ENCODE results near the gene LRRC70. TPM values are rescaled to one million over a fixed set of nuclear protein-coding genes. Genes with fewer than 3 reads are reported as not detected.

LRRC70 gene
- total RNA-seq, 2 experiments from 2014 or later = 0.34 to 0.45 TPM

DNA sequence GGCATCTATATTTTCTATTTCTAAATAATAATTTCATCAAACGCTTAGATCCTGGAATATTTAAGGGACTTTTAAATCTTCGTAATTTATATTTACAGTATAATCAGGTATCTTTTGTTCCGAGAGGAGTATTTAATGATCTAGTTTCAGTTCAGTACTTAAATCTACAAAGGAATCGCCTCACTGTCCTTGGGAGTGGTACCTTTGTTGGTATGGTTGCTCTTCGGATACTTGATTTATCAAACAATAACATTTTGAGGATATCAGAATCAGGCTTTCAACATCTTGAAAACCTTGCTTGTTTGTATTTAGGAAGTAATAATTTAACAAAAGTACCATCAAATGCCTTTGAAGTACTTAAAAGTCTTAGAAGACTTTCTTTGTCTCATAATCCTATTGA is 1.1 kb downstream of the LRRC70 start:
- CTCF ChIA-PET = no interaction called here
- intact Hi-C loops (cut with micrococcal nuclease) = no loop called here
- ATAC-seq (no peak), DNase-seq (no peak)
- no peaks in the 10 kb centered on the region for H3K27me3 Mint-ChIP-seq
- H3K4me1 Mint-ChIP-seq (ENCODE audit: low read depth) = peaks cover 30% of the 10 kb centered on the region
- no peak overlapping the region for H3K27ac Mint-ChIP-seq
- peaks cover 18% of the 10 kb centered on the region for H3K36me3 Mint-ChIP-seq (ENCODE audit: low read depth)
- H3K4me3 Mint-ChIP-seq = no peak overlapping the region
- POLR2A ChIA-PET = no interaction called here
- TF ChIP-seq, protein P1, sequence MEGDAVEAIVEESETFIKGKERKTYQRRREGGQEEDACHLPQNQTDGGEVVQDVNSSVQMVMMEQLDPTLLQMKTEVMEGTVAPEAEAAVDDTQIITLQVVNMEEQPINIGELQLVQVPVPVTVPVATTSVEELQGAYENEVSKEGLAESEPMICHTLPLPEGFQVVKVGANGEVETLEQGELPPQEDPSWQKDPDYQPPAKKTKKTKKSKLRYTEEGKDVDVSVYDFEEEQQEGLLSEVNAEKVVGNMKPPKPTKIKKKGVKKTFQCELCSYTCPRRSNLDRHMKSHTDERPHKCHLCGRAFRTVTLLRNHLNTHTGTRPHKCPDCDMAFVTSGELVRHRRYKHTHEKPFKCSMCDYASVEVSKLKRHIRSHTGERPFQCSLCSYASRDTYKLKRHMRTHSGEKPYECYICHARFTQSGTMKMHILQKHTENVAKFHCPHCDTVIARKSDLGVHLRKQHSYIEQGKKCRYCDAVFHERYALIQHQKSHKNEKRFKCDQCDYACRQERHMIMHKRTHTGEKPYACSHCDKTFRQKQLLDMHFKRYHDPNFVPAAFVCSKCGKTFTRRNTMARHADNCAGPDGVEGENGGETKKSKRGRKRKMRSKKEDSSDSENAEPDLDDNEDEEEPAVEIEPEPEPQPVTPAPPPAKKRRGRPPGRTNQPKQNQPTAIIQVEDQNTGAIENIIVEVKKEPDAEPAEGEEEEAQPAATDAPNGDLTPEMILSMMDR (IDR thresholded peaks at IDR 0.05) = no peak
- H3K9me3 Mint-ChIP-seq = no peaks in the 10 kb centered on the region

DNA sequence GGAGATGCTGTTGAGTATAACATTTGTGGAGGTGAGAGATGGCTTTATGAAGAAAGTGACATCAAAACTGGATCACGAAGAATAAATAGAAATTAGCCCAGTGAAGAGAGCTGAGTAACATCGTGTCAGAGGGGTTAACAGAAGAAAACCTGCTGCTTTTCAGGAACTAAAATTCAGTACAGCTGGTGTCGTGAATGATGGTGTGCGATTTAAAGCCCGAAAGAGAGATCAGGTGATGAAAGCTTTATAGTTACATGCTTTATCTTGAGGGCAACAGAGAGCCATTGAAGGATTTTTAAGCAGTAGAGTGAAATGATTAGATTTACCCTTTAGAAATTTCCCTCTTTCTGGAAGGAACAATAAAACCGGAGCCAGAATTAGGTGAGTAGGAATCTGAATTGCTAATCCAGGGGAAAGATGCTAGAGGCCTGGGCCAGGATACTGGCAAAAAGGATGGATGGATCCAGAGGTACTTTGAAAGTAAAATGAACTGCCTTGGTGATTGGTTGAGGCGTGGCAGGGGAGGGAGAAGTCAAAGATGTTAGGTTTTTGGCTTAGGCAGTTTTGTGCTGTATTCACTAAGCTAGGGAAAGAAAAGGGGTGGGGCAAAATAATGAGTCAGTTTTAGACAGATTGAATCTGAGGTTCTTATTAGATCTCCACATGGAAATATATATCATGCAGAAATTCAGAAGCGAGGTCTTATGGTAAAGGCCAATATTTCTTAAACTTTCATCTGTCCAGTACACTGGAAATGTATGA is 3.4 kb downstream of the LRRC70 start:
- H3K27ac Mint-ChIP-seq = no peak overlapping the region
- intact Hi-C loops (cut with micrococcal nuclease) = no loop called here

DNA sequence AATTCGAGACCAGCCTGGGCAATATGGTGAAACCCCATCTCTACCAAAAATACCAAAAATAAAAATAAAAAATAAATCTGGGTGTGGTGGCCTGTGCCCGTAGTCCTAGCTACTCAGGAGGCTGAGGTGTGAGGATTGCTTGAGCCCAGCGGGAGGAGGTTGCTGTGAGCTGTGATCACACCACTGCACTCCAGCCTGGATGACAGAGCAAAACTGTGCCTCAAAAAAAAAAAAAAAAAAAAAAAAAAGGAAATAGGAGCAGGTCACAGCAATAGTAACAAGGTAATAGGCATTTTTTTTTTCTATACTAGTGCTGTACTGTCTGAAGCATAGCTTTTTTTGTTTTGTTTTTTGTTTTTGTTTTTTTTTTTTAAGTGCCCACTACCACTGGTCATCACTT is 5.8 kb downstream of the LRRC70 start:
- intact Hi-C loops (cut with micrococcal nuclease) = no loop called here
- POLR2A ChIA-PET = no interaction called here
- Mint-ChIP-seq H3K4me3 (no peak overlapping the region), H3K27ac (no peak overlapping the region), H3K4me1 (ENCODE audit: low read depth) (peaks cover 19% of the 10 kb centered on the region), H3K36me3 (ENCODE audit: low read depth) (peaks cover 26% of the 10 kb centered on the region), H3K9me3 (no peaks in the 10 kb centered on the region), H3K27me3 (no peaks in the 10 kb centered on the region)
- DNase-seq (no peak), ATAC-seq (no peak)
- CTCF ChIA-PET = interaction anchor here (1.2 kb wide), 1 partner anchor 124 kb away, joined by 3 read pairs; no protein-coding TSS in a partner anchor
- TF ChIP-seq, protein P1 (IDR thresholded peaks at IDR 0.05) = no peak

More for the DNA sequence above, 3.4 kb downstream of the LRRC70 start:
- no peaks in the 10 kb centered on the region for H3K27me3 Mint-ChIP-seq
- ChIA-PET CTCF (no interaction called here), POLR2A (no interaction called here)
- TF ChIP-seq, protein P1 (IDR thresholded peaks at IDR 0.05) = no peak
- H3K4me3 Mint-ChIP-seq = no peak overlapping the region
- no peak for ATAC-seq
- peaks cover 30% of the 10 kb centered on the region for H3K4me1 Mint-ChIP-seq (ENCODE audit: low read depth)
- H3K36me3 Mint-ChIP-seq (ENCODE audit: low read depth) = peaks cover 16% of the 10 kb centered on the region
- DNase-seq = no peak
- no peaks in the 10 kb centered on the region for H3K9me3 Mint-ChIP-seq

DNA sequence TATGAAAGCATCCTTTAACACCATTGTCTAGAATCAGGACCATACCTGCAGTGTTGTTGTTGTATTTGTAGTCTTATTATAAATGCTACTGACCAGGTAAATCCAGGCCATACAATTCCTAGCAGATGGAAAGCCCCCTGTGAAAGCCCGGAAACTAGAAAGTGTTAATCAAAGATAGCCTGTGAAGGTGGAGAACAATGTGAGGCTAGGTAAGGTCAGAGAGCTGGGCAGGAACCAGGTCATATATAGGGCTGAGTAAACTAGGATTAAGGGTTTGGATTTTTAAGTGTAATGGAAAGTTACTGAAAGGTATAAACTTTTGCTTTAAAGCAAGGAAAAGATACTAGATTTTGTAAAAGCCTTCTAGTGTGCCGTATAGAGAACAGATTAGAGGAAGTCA is 6.7 kb downstream of the LRRC70 start:
- peaks cover 18% of the 10 kb centered on the region for H3K4me1 Mint-ChIP-seq (ENCODE audit: low read depth)
- ChIA-PET CTCF (interaction anchor here (1.2 kb wide), 1 partner anchor 124 kb away, joined by 3 read pairs; no protein-coding TSS in a partner anchor), POLR2A (no interaction called here)
- intact Hi-C loops (cut with micrococcal nuclease) = no loop called here
- no peaks in the 10 kb centered on the region for H3K27me3 Mint-ChIP-seq
- TF ChIP-seq, protein P1 (IDR thresholded peaks at IDR 0.05) = no peak
- ATAC-seq (no peak), DNase-seq (no peak)
- peaks cover 27% of the 10 kb centered on the region for H3K36me3 Mint-ChIP-seq (ENCODE audit: low read depth)
- H3K9me3 Mint-ChIP-seq = no peaks in the 10 kb centered on the region
- peak overlapping the region; percentile 6 for H3K27ac Mint-ChIP-seq
- H3K4me3 Mint-ChIP-seq = no peak overlapping the region

DNA sequence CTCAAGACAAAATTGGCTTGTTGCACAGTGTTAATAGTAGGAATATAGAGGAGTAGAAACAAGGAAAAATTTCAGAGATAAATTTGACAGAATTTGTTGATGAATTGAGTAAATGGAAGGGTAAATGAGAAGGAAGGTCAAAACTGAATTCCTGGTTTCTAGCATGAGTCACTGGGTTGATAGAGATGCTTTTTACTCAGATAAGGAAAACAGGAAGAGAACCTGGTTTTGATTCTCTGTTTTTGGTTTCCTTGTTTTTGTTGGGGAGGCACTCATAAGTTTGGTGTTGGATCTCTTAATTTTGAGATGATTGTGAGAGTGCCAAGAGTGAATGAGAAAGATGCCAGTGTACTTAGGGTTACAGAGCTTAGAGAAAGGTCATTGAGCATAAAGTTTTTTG is 7.1 kb downstream of the LRRC70 start:
- DNase-seq (no peak), ATAC-seq (no peak)
- intact Hi-C loops (cut with micrococcal nuclease) = no loop called here
- POLR2A ChIA-PET = no interaction called here
- no peak overlapping the region for H3K4me3 Mint-ChIP-seq
- peak overlapping the region; percentile 6 for H3K27ac Mint-ChIP-seq
- TF ChIP-seq, protein P1 (IDR thresholded peaks at IDR 0.05) = no peak
- peaks cover 22% of the 10 kb centered on the region for H3K36me3 Mint-ChIP-seq (ENCODE audit: low read depth)
- no peaks in the 10 kb centered on the region for H3K27me3 Mint-ChIP-seq
- H3K9me3 Mint-ChIP-seq = no peaks in the 10 kb centered on the region
- H3K4me1 Mint-ChIP-seq (ENCODE audit: low read depth) = peaks cover 15% of the 10 kb centered on the region
- CTCF ChIA-PET = no interaction called here
